Breast epithelium (tissue), 4 donors: ENCODE results near the gene DPYSL4. TPM values are rescaled to one million over a fixed set of nuclear protein-coding genes. Genes with fewer than 3 reads are reported as not detected.

Experiments
- DNase-seq, 2 donors: peaks; one replicate each; pipeline ENCODE4 v3.0.0-alpha.2; 2019; ENCODE audit warnings: low spot score in 2 of 2
- H3K27ac ChIP-seq, 2 donors: fragments of 200-600 bp; sonication (generic) in 1 of 2; one replicate each; pipeline ENCODE4 v1.5.1; 2016 to 2019; ENCODE audit warnings: mild to moderate bottlenecking in 1 of 2
- H3K27me3 ChIP-seq, 2 donors: fragments of 200-600 bp; sonication (generic) in 1 of 2; one replicate each; pipeline versions ENCODE4 v1.5.1 to v1.6.0; 2017 to 2019; ENCODE audit warnings: control low read depth in 1 of 2, mild to moderate bottlenecking in 1 of 2
- H3K36me3 ChIP-seq: fragments of 200-600 bp; one replicate; pipeline ENCODE4 v1.5.1; 2019
- H3K4me1 ChIP-seq, 2 donors: fragments of 200-600 bp; sonication (generic); one replicate each; pipeline ENCODE4 v1.5.1; 2016 to 2019; ENCODE audit warnings: control low read depth in 1 of 2
- H3K4me3 ChIP-seq, 3 donors: fragments of 200-600 bp; sonication (generic); 1 replicate in 2 of 3; 2 replicates in 1 of 3; pipeline ENCODE4 v1.5.1; 2016 to 2019; ENCODE audit warnings: mild to moderate bottlenecking in 3 of 3, moderate library complexity in 2 of 3
- H3K9me3 ChIP-seq, 2 donors: fragments of 200-600 bp; sonication (generic) in 1 of 2; one replicate each; pipeline ENCODE4 v1.5.1; 2016 to 2019; ENCODE audit warnings: control low read depth in 1 of 2
- CTCF ChIP-seq, 3 donors: fragments of 450-650 bp; IDR thresholded peaks; one replicate each; pipeline ENCODE4 v1.5.1; 2016 to 2017; ENCODE audit warnings: antibody characterized with exemption in 3 of 3, mild to moderate bottlenecking in 3 of 3, moderate library complexity in 3 of 3
- POLR2A ChIP-seq: fragments of 450-650 bp; IDR thresholded peaks from one replicate; pipeline ENCODE4 v1.6.1; 2016; ENCODE audit warnings: antibody characterized with exemption, mild to moderate bottlenecking, moderate library complexity
- POLR2AphosphoS5 ChIP-seq, 3 donors: sonication (generic); formaldehyde crosslinking; IDR thresholded peaks; one replicate each; pipeline ENCODE4 v1.6.1; 2017; ENCODE audit warnings: antibody characterized with exemption in 3 of 3
- intact Hi-C: fragments of 100-400 bp; cut with DNase I; formaldehyde crosslinking; loops from one replicate; pipeline ENCODE4 v1.15.1; 2023; ENCODE audit warnings: low total_unique reads
- total RNA-seq, 3 donors: library from RNA; depleted of rRNA; stranded (reverse); fragments of >200 nt; gene quantifications; one replicate each; pipeline ENCODE4 v1.1.0, GENCODE V29; 2016

DPYSL4 gene
- total RNA-seq, 3 donors from 2014 or later: 1.9 to 2.3 (median 2.1) TPM

- no peak for DNase-seq
- H3K4me3 ChIP-seq: no peak overlapping the region
- no peaks in the 10 kb centered on the region for H3K27me3 ChIP-seq
- no peaks in the 10 kb centered on the region for H3K4me1 ChIP-seq
- H3K9me3 ChIP-seq: no peaks in the 10 kb centered on the region
- no peaks in the 10 kb centered on the region for H3K36me3 ChIP-seq
- intact Hi-C loops: no loop called here
- H3K27ac ChIP-seq: no peak overlapping the region
- TF ChIP-seq POLR2AphosphoS5 (IDR thresholded peaks at IDR 0.05) (no peak), POLR2A (no peak), CTCF (IDR thresholded peaks at IDR 0.05) (no peak)
Measured at GRCh38 chr10:132204781-132205473, 18.2 kb downstream of the DPYSL4 start.

GRCh38 chr10:132205650-132206376 lies 19.1 kb downstream of the DPYSL4 start:
- no peaks in the 10 kb centered on the region for H3K27me3 ChIP-seq
- DNase-seq: no peak
- intact Hi-C loops: no loop called here
- TF ChIP-seq POLR2AphosphoS5 (IDR thresholded peaks at IDR 0.05) (no peak), CTCF (IDR thresholded peaks at IDR 0.05) (no peak), POLR2A (no peak)
- H3K9me3 ChIP-seq: no peaks in the 10 kb centered on the region
- H3K4me1 ChIP-seq: no peaks in the 10 kb centered on the region
- no peaks in the 10 kb centered on the region for H3K36me3 ChIP-seq
- H3K4me3 ChIP-seq: no peak overlapping the region
- no peak overlapping the region for H3K27ac ChIP-seq

GRCh38 chr10:132206377-132206745 lies 19.6 kb downstream of the DPYSL4 start:
- Histone ChIP-seq H3K27ac (no peak overlapping the region), H3K4me1 (no peaks in the 10 kb centered on the region), H3K27me3 (no peaks in the 10 kb centered on the region), H3K9me3 (no peaks in the 10 kb centered on the region), H3K4me3 (no peak overlapping the region), H3K36me3 (no peaks in the 10 kb centered on the region)
- no peak for TF ChIP-seq POLR2A
- no peak for TF ChIP-seq CTCF (IDR thresholded peaks at IDR 0.05)
- no peak for TF ChIP-seq POLR2AphosphoS5 (IDR thresholded peaks at IDR 0.05)
- DNase-seq: no peak
- intact Hi-C loops: no loop called here

- no peak overlapping the region for H3K27ac ChIP-seq
- no peaks in the 10 kb centered on the region for H3K36me3 ChIP-seq
- no peak for TF ChIP-seq POLR2A
- no peak for TF ChIP-seq POLR2AphosphoS5 (IDR thresholded peaks at IDR 0.05)
- no peak for TF ChIP-seq CTCF (IDR thresholded peaks at IDR 0.05)
- no peaks in the 10 kb centered on the region for H3K4me1 ChIP-seq
- no peak for DNase-seq
- intact Hi-C loops: no loop called here
- H3K9me3 ChIP-seq: no peaks in the 10 kb centered on the region
- no peaks in the 10 kb centered on the region for H3K27me3 ChIP-seq
- no peak overlapping the region for H3K4me3 ChIP-seq
Measured at GRCh38 chr10:132206806-132207535, 20.2 kb downstream of the DPYSL4 start.
